Retina (tissue), 1 donor: ENCODE data around the gene MACROD2.
"Not testable (repeated sequence)": the region's sequence is repeated elsewhere in the genome, so short reads cannot be mapped to it uniquely, and the experiment has no call there.

Experiments
- DNase-seq: peaks from one replicate; pipeline ENCODE4 v3.0.0-alpha.2; 2016

The MACROD2 gene

GRCh38 chr20:14418376-14418775 is 423.1 kb downstream of the MACROD2 start:
- no peak for DNase-seq

GRCh38 chr20:14422892-14423291 is 427.6 kb downstream of the MACROD2 start:
- no peak for DNase-seq

DNA sequence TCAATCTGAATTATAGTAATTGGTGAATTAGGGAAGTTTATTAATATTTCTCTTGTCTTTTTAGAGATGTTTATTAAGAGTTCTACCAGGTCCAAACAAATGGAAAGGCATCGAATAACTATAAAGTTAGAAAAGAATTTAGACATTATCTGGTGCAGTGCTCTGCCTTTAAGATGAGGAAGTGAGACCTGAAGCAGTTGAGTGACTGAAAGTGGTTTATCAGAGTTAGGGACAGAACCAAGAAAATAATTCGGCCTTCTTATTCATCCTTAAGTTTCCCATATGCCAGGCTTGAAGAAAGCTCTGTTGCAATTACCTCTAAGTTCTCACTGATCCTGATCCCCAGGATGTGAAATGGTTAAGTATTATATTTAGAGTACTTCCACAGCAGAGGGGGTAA is 436.3 kb downstream of the MACROD2 start:
- no peak for DNase-seq

DNA sequence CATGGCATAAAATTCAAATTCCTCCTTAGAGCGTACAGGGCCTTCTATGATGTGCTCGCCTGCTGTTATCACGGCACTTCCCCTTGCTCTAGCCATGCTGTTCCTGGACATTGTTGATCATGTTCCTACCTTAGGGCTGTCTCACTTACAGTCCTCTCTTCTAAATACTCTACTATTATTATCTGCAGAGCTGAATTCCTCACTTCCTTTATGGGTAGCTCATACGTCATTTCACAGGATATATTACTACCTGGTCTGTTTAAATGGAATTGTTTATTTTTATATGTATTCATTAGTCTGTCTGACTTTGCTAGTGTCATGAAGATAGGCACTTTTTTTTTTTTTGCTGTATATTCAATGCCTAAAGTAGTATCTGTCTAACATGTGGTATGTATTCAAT is 436.8 kb downstream of the MACROD2 start:
- no peak for DNase-seq

DNA sequence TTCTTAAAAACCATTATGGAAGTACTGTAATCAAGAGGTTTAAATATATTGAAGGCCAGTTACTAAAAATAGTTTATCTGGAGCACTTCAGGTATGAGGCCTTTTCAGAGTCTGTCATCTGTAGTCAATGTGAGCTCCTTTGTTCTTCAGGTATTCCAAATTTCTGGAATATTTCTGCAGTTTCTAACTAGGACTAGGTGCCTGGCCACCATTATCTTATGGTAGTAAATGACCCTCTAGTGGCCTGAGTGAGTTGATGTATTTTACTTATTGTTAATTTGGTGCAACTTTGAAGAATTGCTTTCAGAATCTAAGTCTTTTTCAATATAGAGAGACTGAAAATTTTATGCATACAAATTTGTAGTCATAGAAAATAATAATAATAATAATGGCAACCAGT is 437.3 kb downstream of the MACROD2 start:
- DNase-seq = no peak

GRCh38 chr20:14434384-14435136 is 439.2 kb downstream of the MACROD2 start:
- no peak for DNase-seq

DNA sequence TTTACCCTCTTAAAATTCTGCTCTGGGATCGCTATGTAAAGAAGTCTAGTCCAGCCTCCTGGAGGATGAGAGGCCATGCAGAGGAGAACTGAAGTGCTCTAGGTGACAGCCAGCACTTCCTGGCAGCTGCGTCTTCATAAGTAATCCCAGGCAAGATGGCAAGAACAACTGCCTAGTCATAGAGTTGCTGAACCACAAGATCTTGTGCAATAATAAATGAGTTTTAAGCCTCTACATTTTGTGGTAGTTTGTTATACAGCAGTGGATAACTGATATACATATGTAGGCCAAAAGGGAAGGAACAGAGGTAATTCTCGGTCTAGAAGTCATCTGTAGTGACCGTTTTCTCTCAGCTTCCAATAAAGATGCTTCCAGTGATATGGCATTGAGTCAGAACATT is 445.9 kb downstream of the MACROD2 start:
- no peak for DNase-seq

- DNase-seq = no peak
Measured at GRCh38 chr20:14444106-14444505, 448.8 kb downstream of the MACROD2 start.

DNA sequence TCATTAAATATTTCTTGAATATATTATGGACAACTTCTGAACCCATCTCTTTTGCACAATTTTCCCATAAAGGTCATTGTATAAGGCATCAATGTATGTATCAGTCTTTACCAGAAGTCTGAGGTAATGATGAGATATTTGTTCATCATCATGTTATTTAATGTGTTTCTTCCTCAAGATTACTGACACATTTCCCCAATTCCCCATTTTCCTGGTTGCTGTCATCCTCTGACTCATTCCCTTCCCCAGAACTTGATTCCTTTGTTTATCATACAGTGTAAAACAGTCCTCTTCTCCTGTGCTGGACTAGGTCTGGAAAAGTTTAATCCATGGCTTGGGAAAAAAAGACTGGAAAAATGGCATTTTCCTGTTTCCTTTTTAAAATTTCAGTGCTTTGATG is 450.0 kb downstream of the MACROD2 start:
- DNase-seq = no peak

DNA sequence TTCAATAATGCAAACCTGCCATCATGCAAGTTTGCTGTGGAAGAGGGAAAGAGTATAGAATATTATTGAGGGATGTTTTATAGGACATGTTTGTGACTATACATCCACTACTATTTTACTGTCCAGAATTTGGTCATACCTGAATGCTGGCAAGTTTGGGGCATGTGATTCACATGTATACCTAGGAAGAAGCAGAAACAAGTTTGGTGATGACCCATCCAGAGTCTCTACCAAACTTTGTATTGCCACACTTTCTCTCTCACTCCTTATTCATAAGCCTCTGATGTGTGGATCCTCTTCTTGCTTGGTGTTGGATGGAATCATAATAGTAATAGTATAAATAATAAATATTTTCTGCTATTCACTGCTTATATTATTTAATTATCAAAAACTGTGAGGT is 450.6 kb downstream of the MACROD2 start:
- no peak for DNase-seq

DNA sequence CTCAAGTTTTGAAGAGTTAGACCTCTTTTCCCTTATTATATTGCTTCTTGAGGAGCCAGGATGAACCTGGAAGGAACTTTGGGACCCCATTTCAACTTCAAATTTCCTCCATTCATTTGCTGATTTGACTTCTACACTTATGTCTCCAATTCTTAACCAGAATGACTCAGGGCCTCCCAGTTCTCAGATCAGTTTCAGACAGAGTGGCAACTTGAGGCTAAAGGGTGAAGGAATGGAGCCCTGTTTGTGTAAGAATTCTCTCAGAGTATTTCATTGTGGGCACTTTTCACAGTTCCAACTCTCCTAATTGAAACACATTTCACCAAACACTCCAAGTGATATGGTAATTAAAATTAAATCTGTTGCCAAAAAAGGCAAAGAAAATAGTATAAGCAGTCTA is 451.1 kb downstream of the MACROD2 start:
- DNase-seq = no peak

- no peak for DNase-seq
Measured at GRCh38 chr20:14449323-14449722, 454.0 kb downstream of the MACROD2 start.

DNA sequence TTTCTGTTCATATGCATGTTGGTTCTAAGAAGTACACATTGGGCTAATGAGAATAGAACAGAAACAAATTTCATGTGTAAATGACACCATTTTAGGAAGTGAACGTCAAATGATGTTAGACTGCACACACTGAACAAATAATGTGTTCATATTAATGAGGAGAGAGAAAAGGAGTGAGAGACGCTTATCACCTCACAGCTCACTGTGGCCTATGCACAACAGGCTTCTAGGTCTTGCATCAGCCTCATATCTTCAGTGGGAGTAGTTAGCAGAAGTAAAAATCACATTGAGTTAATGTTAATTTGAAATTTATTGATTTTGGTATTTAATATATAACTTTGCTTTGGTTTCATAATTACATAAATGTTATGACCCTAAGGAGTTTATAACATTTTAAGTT is 454.9 kb downstream of the MACROD2 start:
- no peak for DNase-seq

- peak; percentile 3 for DNase-seq
Measured at GRCh38 chr20:14451458-14451857, 456.1 kb downstream of the MACROD2 start.

- DNase-seq = no peak
Measured at GRCh38 chr20:14453259-14453658, 457.9 kb downstream of the MACROD2 start.

DNA sequence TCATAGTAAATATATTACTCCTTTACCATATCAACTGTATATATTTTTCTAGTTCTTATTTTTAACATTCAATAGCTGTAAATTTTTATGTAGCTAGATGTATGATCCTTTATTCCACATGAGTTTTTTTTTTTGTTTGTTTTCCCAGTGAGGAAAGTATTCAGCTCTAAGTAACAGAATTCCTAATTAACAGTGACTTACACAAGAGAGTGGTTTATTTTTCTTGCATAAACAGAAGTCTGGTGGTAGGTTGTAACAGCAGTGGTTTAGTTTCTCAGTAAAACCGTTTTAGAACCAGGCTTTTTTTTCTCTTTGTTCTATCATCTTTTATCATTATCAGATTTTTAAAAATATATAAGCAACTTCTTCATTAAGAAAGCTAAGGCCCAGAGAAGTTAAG is 459.0 kb downstream of the MACROD2 start:
- no peak for DNase-seq

- not testable (repeated sequence) for DNase-seq
Measured at GRCh38 chr20:14467104-14467827, 471.9 kb downstream of the MACROD2 start.

DNA sequence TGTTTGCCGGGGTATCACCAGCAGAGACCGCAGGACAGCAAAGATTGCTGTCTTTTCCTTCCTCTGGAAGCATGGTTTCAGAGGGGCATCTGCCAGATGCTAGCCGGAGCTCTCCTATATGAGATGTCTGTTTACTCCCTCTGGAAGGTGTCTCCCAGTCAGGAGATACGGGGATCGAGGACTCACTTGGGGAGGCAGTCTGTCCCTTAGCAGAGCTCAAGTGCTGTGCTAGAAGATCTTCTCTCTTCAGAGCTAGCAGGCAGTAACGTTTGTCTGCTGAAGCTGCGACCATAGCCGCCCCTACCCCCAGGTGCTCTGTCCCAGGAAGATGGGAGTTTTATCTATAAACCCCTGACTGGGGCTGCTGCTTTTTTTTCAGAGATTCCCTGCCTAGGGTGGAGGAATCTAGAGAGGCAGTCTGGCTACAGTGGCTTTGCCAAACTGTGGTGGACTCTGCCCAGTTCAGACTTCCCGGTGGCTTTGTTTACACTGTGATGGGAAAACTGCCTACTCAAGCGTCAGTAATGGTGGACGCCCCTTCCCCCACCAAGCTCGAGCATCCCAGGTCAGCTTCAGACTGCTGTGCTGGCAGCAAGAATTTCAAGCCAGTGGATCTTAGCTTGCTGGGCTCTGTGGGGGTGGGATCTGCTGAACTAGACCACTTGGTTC is 475.0 kb downstream of the MACROD2 start:
- peak; percentile 51 for DNase-seq

- peak; percentile 46 for DNase-seq
Measured at GRCh38 chr20:14470977-14471661, 475.8 kb downstream of the MACROD2 start.

- no peak for DNase-seq
Measured at GRCh38 chr20:14477125-14477524, 481.8 kb downstream of the MACROD2 start.

DNA sequence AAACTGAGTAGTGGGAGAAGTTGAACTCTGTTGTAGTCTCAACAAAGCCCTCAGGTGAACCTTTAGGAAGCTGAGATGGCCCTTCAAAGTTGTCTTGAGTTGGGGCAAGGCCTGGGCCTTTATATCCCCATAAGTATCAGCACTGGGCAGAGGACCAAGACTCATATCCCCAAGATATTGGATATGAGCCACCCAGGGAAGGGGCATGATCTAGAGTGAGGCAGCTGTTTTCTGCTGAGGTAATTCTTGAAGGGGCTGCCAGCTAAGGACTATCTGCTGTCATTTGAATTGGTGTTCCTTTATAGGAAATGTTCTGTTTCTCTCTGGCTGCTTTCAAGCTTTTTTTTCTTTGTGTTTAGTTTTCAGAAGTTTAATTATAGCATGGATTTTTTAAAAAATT is 482.8 kb downstream of the MACROD2 start:
- no peak for DNase-seq

DNA sequence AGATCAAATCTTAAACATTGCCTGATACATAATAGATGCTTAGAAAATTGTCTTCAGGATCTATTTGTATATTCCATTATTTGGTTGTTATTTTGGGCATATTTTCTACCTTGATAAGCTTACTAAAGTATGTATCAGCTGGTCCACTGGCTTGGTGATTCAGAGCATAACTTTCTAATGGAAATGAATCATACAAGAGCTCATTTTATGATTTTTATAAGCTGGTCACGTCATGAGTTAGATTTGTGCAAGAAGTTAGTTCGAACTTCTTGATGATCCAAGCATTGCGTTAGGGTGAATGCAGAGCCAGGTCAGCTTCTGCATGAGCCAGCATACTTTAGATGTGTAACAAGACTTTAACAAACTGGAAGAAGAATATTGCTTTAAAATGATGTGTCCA is 486.5 kb downstream of the MACROD2 start:
- DNase-seq = no peak

DNA sequence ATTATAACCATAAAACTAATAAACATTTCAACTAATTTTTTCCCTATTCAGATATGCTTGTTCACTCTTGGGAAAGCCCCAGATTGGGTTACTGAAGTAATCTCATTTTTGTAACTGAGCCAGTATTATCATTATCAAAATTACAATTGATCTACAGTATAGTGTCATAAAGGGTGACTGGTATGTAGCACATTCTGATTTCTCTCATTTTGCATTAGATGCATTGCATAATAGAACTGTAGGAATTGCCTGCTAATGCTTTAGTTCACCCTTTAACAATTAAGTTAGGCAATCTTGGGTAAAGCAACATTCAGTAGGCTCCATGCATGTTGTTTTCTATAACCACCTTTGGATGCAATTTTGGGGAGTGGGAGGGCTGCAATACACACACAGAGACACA is 492.9 kb downstream of the MACROD2 start:
- DNase-seq = no peak
